K562 (cell line): Measurements from ENCODE around the gene PAN2.

ENCODE experiments used
- IRF2 ChIP-seq: sonication (generic); formaldehyde crosslinking; IDR thresholded peaks from 2 replicates; pipeline ENCODE4 v1.8.1; 2022; ENCODE audit warnings: mild to moderate bottlenecking, missing genetic modification reagents
- REST ChIP-seq, 2 experiments: fragments of 450-650 bp; formaldehyde crosslinking in 1 of 2; IDR thresholded peaks; 2 replicates each; pipeline versions ENCODE4 v1.4.0 to v1.6.1; 2014 to 2020; ENCODE audit warnings: mild to moderate bottlenecking in 2 of 2, borderline replicate concordance in 1 of 2, low read depth in 1 of 2

- no peak for TF ChIP-seq IRF2 (CRISPR knock-in tag)
- peak; percentile 38; the same call in 1 of the 2 replicates for TF ChIP-seq REST (IDR thresholded peaks at IDR 0.05; ENCODE audit: borderline replicate concordance)
- TF ChIP-seq REST (CRISPR knock-in tag; IDR thresholded peaks at IDR 0.05; ENCODE audit: low read depth) = no peak
Measured at GRCh38 chr12:56317675-56318074, 16.1 kb downstream of the PAN2 start.
